H1 (cell line): Measurements from ENCODE around the gene CRTC1.

Experiments used
- EGR1 ChIP-seq: IDR thresholded peaks from 2 replicates; pipeline ENCODE4 v1.6.1; 2011; ENCODE audit warnings: low read depth, low read length, borderline replicate concordance
- EZH2 ChIP-seq: fragments of 200-600 bp; sonication (generic); IDR thresholded peaks from 2 replicates; pipeline ENCODE4 v1.7.1; 2012; ENCODE audit warnings: low read depth, mild to moderate bottlenecking, moderate library complexity, low read length, inconsistent platforms; ENCODE audit not compliant: severe bottlenecking
- NRF1 ChIP-seq: IDR thresholded peaks from 2 replicates; pipeline ENCODE4 v1.6.1; 2011; ENCODE audit warnings: mild to moderate bottlenecking, low read depth, low read length, improper control_type of control experiment
- PHF8 ChIP-seq: fragments of 200-600 bp; sonication (generic); conservative IDR thresholded peaks from 2 replicates; pipeline ENCODE4 v1.7.1; 2012; ENCODE audit warnings: low read depth, mild to moderate bottlenecking, inconsistent platforms, low read length, moderate library complexity
- POLR2A ChIP-seq, 2 experiments: IDR thresholded peaks; 1 replicate in 1 of 2; 2 replicates in 1 of 2; pipeline ENCODE4 v1.6.1; 2011; ENCODE audit warnings: low read depth in 2 of 2, low read length in 2 of 2, mild to moderate bottlenecking in 2 of 2; ENCODE audit errors: control extremely low read depth in 1 of 2
- POLR2AphosphoS5 ChIP-seq: IDR thresholded peaks from 2 replicates; pipeline ENCODE4 v1.6.1; 2011; ENCODE audit warnings: low read depth, low read length
- TBP ChIP-seq: IDR thresholded peaks from 2 replicates; pipeline ENCODE4 v1.6.1; 2011; ENCODE audit warnings: low read depth, low read length, improper control_type of control experiment
- ZNF274 ChIP-seq: IDR thresholded peaks from 2 replicates; pipeline ENCODE4 v1.7.0; 2012; ENCODE audit warnings: low read length, borderline replicate concordance; ENCODE audit errors: extremely low read depth
- TF ChIP-seq, protein P1 (sequence below), 3 experiments: IDR thresholded peaks; 1 replicate in 2 of 3; 2 replicates in 1 of 3; pipeline versions ENCODE4 v1.5.1 to v1.6.1; 2011; ENCODE audit warnings: low read length in 3 of 3, mild to moderate bottlenecking in 3 of 3, inconsistent platforms in 2 of 3, low read depth in 1 of 3, moderate library complexity in 1 of 3; ENCODE audit not compliant: insufficient read depth in 1 of 3; ENCODE audit errors: control extremely low read depth in 1 of 3

GRCh38 chr19:18660051-18660910, 23.2 kb upstream of the CRTC1 start:
- TF ChIP-seq, protein P1, sequence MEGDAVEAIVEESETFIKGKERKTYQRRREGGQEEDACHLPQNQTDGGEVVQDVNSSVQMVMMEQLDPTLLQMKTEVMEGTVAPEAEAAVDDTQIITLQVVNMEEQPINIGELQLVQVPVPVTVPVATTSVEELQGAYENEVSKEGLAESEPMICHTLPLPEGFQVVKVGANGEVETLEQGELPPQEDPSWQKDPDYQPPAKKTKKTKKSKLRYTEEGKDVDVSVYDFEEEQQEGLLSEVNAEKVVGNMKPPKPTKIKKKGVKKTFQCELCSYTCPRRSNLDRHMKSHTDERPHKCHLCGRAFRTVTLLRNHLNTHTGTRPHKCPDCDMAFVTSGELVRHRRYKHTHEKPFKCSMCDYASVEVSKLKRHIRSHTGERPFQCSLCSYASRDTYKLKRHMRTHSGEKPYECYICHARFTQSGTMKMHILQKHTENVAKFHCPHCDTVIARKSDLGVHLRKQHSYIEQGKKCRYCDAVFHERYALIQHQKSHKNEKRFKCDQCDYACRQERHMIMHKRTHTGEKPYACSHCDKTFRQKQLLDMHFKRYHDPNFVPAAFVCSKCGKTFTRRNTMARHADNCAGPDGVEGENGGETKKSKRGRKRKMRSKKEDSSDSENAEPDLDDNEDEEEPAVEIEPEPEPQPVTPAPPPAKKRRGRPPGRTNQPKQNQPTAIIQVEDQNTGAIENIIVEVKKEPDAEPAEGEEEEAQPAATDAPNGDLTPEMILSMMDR (IDR thresholded peaks at IDR 0.05; ENCODE audit: control extremely low read depth in 1 of 3, insufficient read depth in 1 of 3, low read depth in 1 of 3, low read length in 3 of 3), result no peak
- no peak for TF ChIP-seq PHF8
- TF ChIP-seq NRF1, result no peak
- TF ChIP-seq EGR1, result no peak
- no peak for TF ChIP-seq POLR2AphosphoS5
- TF ChIP-seq EZH2, result no peak
- TF ChIP-seq TBP, result no peak
- no peak for TF ChIP-seq ZNF274
- TF ChIP-seq POLR2A (IDR thresholded peaks at IDR 0.05; ENCODE audit: control extremely low read depth in 1 of 2, low read depth in 2 of 2, low read length in 2 of 2), result no peak
